Activated CD4-positive, CD25-positive, alpha-beta regulatory T cell treated with anti-CD3 and anti-CD28 coated beads, Interleukin-2, amount 50 U/mL, for 16 hours (primary cell): ENCODE measurements around the gene PRR36.
"Not testable (repeated sequence)": the region's sequence is repeated elsewhere in the genome, so short reads cannot be mapped to it uniquely, and the experiment has no call there.

Source experiments
- DNase-seq: peaks from one replicate; pipeline ENCODE4 v3.0.0-alpha.2; 2020; ENCODE audit warnings: low read depth, low spot score

PRR36 gene

DNA sequence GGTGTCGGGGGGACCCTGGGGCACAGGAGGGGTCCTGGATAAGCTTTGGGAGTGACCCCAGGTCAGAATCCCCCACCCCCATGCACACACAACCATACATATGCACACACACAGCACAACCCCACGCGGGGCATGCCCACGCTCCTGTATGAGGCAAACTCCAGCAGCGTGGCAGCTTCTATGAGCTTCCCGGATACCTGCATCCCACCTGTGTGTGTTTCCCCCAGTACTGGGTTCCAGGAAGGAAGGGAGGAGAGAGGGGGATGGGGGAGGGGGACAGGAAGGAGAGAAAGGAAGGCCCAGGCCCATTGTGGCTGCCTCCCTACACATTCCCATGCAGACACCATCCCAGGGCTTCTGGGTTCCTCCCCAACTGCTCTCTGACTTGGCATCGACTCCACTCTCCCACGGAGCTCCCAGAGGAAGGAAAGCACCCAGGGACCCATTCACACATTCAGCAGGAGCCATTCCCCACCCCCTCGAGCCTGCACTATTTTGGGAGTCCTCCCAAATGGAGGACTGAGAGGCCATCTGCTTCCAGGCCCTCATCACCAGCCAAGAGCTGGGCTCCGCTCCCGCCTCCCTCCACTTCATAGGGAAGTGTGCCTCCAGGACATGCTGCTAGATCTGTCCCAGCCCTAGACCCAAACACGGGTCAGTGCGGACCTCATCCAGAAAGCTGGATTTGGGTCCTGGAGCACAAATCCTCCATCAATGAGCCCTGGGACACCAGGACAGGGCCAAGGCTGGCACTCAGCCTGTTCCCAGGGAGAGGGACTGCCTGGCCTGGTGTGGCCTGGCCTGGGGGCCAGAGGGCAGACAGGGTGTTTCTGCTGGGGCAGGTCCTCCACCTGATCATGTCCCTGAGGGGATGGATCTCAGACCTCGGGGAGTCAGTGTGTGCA is 13.2 kb downstream of the PRR36 start:
- no peak for DNase-seq

DNA sequence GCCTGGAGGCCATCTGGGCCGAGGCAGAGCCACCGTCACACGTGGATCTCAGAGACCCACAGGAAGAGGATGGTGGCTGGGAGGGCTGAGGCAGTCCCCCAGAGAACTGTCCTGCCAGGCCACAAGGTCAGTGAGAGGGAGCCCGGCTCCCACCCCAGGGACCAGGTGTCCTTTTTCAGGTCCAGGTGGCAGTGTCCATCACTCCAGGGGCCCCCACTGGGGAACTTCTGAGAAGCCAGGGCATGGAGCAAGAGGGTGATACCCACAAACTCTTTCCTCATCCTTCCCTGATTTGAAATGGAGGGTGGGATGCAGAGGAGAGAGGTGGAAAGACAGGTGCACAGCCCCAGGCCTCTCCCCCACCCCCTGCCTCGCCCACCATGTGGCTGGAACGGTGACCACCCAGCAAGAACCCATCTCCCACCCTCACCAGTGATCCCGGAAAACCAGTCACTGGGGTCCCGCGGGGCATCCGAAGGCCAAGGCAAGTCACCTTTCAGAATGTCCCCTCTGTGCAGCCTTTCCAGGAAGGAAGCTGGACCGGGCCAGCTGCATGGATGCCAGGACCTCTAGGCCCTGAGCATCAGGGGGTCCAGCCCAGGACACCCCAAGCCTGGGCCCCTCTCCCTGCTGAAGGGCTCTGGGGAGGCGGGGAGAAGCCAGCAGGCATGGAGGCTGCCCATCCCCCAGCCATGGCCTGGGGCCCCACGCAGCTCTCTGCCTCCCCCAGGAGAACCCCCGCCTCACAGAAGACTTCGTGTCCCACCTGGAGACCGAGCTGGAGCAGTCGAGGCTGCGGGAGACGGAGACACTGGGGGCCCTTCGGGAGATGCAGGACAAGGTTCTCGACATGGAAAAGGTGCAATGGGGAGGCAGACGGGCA is 14.1 kb downstream of the PRR36 start:
- DNase-seq: no peak

DNA sequence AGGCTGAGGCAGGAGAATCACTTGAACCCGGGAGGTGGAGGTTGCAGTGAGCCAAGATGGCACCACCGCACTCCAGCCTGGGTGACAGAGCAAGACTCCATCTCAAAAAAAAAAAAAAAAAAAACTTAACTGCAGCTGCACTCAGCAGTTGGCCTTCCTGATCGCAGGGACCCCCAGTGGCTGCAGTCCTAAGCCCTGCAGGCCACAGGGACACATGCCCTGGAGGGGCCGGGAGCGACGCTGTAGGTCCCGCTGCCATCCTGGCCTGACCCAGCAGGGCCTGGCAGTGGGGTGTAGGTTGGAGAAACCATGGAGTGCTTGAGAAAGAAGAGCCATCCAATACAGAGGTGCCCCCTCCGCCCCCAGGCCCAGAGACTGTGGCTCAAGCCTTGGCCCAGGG is 15.1 kb downstream of the PRR36 start:
- DNase-seq: not testable (repeated sequence)

DNA sequence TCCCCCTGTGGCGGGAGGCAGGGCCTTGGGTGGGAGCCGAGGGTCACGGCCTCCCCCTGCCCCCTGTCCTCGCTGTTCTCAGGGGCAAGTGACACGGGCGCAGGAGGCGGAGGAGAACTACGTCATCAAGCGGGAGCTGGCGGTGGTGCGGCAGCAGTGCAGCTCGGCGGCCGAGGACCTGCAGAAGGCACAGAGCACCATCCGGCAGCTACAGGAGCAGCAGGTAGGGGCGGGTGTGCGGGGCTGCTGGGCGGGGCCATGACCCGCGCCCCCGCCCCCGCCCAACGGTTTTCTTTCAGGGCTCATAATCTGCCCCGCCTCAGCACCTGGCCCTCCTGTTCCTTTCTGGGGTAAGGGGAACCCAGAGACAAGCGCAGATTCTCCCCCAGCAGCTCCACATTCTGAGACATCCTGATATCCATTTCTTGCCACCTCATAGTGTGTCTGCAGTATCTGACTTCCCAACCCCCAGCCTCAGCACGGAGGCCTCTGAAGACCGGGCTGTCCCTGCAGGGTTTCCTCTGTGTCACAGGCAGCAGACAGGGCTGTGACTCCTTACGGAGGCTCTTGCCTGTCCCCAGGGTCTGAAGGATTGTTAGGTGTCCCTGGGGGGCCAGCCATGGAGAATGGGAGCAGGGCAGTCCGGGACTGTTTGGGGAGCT is 15.9 kb downstream of the PRR36 start:
- DNase-seq: no peak

DNA sequence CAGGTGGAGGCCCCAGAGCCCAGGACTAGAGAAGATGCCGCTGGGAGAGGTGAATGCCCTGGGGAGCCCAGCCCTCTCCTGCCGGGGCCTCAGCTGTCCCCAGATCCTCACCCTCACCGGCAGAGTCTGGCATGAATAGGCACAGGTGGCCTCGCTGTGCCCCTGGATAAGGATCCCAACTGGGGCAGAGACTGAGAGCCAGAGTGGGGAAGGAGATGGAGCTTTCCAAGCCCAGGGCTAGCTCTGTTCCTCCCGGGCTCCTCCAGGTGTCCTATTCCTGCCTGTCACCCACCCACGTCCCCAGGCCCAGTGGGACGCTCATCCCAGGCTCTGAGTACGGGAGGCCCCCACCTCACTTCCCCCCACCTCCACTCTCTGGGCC is 16.5 kb downstream of the PRR36 start:
- no peak for DNase-seq

DNA sequence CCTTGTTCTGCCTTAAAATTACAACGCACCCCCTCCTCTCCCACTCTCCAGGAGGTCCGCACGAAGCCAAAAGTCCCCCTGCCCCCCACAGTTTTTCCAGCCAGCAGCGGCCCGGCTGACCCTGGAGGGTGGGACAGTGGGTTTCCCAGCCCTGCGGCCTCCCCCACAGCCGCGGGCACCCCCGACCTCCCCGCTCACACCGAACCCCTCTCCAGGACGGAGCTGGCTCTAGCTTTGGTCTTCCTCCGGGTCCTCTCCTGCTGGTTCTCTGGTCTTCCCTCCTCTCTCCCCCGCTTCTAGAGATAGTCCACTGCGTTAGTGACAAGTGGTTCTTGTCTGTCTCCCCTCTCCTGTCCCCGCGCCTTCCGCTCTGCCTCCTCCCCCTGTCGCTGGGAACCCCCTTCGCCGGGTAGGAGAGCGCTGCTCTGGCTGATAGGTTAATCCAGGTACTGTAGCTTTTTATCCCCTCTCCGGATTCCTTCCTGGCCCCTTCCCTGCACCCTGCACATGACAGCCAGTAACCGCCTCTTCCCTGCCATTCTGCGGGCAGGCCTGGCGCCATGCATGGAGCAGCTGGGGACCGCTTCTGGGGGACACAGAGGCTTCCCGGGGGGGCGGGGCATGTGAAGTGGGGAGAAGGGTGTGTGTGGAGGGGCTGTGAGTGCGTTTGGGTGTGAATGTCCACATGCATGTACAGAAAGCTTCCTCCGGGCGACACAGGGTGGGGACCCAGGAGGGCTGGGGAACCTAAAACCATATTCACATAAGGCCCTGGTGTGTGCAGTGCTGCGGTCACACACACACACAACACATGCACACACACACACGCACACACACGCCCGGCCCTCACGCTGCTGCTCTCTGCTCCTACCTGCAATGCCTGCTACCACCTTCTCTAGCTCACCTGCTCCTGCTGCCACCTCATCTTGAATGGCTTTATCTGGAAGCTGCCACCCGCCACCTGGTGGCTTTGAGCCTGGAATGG is 17.2 kb downstream of the PRR36 start:
- DNase-seq: no peak

DNA sequence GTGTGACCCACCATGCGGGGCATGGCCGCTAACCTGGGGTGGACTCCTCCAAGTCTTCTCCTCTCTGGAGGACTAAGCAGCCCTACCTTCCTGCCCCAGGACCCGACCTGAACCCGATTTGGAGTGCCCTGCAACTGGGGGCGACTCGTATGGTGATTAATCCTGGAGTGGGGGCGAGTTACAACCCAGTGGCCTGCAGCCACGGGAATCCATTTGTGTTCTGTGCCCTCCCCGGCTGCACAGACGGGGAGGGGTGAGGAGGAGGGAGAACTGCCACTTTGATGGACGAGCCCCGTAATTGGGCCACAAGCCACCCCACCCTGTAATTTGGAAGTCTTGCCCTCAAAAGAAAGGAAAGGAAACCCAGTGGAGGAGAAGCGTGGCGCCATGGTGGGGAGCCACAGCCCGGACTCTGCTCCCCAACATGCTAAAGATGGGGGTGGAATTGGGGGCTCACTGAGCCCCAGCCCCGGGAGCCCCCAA is 18.0 kb downstream of the PRR36 start:
- DNase-seq: no peak

DNA sequence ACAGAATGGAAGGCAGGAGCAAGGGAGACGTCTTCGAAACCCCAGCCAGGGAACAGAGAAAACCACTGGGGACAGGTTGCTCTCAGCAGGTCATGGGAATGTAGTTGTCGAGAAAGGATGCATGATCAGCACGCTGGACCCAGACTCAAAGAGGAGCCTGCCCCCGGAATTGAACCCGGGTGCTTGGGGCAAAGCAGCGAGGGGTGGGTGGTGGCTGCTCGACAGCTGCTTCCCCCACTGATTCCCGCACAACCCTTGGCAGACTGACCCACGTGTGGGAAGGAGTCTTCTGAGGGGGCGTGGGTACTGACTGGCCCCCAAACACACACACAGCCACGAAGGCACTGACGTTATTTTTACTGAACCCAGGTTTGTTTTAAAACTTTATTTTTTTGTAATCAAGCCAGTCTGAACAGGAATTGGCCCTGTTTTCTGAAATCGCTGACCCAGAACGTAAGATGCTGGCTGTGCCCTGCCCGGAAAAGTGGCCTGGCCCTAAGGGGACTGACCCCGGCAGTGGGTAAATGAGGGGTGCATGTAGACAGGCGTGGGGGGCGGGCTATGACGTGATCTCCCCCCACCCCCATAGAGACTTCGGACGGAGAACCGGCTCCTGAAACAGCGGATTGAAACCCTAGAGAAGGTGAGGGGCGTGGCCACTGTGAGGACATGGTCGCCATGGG is 18.6 kb downstream of the PRR36 start:
- no peak for DNase-seq

DNA sequence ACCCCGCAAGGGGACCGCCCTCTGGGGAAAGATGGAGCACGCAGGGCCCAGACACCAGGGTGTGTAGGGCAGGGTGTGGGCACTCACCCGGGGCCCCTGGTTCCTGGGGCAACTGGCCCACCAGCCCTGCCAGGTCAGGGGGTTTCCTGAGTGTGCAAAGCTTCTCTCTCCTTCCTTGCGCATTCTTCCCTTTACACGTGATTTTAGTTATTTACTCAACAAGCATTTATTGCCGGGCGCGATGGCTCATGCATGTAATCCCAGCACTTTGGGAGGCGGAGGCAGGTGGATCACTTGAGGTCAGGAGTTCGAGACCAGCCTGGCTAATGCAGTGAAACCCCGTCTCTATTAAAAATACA is 20.4 kb downstream of the PRR36 start:
- no peak for DNase-seq

DNA sequence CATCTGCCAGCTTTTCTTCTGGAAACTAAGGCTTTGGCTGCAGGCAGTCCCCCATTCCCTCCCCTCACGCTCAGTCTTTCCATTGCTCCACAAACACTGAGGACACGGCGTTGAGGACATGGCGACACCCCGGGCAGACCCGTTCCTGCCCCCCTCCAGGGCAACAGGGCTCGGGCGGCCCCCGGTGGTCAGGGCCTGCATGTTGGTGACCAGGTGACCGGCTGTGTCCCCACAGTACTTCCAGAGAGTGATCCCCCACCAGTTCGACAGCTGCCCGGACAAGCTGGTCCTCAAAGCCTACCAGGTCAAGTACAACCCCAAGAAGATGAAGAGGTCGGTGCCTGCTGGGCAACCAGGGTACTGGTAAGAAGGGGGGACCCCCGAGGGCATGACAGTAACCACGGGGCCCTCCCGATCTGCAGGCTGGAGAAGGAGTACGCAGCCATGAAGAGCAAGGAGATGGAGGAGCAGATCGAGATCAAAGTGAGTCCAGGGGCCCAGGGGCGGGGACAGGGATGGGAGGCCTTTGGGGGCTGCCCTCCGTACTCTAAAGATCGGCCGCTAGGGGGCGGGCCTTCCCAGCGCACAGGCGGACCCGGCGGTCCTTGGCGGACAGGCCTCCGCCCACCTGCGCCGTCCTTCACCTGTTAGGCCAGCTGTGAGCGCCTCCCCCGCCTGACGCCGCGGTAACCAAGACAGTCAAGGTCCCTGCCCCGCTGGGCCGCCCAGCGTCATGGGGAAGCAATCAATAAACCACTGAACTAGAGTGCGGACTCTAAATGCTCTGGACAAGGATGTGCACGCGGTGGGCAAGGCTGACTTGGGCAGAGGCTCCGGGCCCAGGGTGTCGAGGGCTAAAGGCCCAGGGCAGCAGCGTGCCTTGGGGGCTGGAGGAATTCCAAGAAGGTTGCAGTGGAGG is 21.1 kb downstream of the PRR36 start:
- no peak for DNase-seq

DNA sequence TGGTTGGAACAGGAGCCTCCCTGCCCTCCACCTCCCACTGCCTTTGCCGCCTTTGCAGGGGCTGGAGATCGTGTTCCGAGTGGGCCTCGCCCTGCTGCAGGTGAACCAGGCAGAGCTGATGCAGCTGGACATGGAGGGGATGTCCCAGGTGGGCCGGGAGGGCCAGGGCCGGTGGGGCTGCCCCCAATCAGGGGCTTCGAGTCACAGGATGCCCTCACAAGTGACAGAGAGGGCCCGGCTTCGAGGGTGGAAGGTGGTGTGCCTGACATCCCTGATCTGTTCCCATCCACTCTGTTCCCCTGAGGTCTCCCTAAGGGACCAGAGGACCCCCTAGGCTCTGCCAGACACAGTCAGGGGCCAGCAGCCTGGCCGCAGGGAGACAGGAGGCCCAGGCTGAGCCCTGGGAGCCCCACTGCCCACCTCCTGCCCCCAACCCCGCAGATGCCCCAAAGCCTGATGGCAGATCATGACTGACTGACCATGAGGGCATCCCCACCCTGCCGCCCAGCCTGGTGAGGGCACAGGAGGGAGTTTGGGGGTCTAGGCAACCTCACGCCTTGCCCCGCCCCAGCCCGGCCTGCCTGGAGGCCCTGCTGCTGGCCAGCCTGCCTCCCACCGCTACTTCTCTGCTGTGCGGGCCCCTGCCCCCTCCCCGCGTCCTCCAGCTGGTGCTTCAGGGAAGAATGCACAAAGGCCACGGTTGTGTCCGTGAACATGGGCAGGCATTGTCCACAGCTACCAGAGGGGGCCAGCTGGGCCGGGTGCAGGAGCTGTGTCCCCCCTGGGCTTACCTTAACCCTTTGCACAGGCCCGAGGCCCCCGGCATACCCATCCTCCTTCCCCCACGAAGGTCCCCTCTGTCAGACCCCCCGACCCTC is 22.3 kb downstream of the PRR36 start:
- no peak for DNase-seq

DNA sequence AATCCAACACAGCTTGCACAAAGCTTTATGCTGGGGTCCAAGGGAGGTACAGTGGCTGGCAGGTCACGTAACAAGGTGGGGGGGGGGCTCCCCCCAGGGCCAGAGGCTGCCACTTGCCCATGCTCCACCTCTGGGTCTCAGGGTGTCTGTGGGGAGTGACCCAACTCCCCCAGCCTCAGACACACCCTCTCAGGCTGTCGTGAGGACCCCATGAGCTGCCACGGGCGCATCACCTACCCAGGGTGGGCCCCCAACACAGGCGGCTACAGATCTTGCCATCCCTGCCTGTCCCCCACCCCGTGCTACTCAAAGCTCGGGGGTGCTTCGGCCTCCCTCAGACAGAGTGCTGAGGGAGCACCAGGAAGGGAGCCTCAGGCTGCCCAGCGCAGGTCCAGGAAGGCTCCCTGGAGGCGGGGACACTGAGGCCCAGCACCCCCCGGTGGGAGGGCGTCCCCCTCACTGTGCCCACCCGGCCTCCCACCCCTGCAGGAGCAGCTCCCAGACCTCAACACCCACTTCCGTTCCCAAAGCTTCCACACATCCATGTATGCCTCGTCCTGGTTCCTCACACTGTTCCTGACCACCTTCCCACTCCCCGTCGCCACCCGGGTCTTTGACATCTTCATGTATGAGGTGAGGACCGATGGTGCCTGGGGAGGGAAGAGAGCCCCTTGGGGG is 23.1 kb downstream of the PRR36 start:
- no peak for DNase-seq

DNA sequence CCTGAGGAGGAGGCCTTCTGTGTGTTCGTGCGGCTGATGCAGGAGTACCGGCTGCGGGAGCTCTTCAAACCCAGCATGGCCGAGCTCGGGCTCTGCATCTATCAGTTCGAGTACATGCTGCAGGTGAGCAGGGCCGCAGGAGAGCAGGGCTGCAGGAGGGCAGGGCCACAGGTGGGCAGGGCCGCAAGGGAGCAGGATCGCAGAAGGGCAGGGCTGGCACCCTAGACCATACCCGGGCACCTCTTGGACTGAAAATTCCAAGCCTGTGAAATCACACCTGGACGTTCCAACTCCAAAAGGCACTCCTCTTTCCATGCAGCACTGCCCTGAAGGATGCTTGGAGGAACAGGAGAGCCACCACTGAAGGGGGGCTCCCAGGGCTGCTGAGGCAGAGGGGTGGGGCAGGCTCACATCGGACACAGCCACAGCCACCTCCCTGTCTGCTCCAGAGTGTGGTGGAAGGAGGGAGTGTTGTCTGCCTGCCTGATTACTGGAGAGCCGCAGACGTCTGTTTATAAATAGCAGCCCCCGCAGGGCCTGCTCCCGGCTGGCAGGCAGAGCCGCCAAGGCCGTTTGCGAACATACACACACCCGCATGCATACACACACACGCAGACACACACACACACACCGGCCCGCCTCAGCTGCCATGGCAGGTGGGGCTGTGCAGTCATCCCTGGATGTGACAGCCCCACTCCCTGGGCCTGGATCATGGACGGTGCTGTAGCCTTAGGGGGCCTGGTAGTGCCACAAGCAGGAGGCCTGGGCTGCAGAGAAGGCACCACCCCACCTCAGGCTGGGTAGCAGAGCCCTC is 24.0 kb downstream of the PRR36 start:
- DNase-seq: no peak

DNA sequence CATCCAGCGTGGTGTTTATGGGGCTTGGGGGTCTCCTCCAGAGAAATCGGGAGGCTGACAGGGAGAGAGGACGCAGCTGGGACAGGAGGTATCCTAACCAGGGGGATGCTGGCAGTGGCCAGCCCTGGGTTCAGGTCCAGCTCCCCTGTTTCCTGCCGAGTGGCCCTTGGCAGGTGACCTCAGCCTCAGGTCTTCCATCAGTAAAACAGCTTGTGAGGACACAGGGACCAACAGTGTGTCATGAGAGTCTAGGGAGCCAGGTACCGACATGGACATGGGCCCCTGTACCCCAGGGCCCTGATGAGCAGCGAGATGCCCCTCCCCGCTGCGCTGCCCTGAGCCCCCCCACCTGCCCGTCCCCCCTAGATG is 24.6 kb downstream of the PRR36 start:
- DNase-seq: no peak

DNA sequence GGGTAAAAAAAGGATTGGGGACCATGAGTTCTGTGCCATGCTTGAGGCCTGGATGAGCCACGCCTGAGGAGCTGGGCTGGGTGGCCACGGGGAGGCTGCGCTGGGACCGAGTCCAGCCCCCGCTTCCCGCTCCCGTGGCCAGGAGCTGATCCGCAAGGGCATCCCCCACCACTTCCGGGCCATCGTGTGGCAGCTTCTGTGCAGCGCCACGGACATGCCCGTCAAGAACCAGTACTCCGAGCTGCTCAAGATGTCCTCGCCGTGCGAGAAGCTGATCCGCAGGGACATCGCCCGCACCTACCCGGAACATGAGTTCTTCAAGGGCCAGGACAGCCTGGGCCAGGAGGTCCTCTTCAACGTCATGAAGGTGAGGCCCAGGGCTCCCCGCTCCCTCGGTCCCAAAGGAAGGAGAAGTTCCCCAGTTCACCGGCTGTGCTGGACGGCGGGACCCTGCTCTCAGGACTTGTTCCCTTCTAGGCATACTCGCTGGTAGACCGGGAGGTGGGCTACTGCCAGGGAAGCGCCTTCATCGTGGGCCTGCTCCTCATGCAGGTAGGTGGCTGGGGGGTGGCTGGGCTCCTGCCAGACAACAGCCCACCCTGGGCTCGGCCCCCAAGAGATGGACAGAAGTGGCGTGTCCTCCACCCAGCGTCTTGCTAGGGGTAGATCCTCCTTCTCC is 25.3 kb downstream of the PRR36 start:
- no peak for DNase-seq

DNA sequence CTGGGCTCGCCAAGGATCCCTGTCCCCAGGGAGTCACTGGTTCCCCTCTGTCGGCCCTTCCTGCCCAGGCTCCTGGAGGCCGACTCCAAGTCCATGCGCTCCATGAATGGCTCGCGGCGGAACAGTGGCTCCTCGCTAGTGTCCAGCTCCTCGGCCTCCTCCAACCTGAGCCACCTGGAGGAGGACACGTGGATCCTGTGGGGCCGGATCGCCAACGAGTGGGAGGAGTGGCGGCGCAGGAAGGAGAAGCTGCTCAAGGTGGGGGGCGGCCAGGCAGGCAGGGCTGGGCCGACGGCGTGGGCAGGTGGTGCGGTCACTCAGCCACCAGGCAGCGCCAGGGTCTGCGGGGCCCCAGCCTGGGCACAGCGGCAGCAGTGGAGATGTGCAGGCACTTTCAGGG is 26.5 kb downstream of the PRR36 start:
- DNase-seq: no peak
